ENCODE measurements around the gene ZNF57.
"Not testable (repeated sequence)": the region's sequence is repeated elsewhere in the genome, so short reads cannot be mapped to it uniquely, and the experiment has no call there.

The ZNF57 gene

GRCh38 chr19:2960120-2960519 lies 59.4 kb downstream of the ZNF57 start:
- Histone ChIP-seq H3K9me2 (replicated peaks; ENCODE audit: control insufficient read depth, low read length) (no peaks in the 10 kb centered on the region), H3K36me3 (ENCODE audit: control insufficient read depth, low read length) (no peaks in the 10 kb centered on the region), H3K4me2 (ENCODE audit: low read length) (no peak overlapping the region), H3K4me3 (ENCODE audit: low read length) (no peak overlapping the region), H3K4me1 (ENCODE audit: control insufficient read depth, low read length) (peaks cover 17% of the 10 kb centered on the region), H3K9me3 (ENCODE audit: control insufficient read depth, insufficient read depth, low read length) (no peaks in the 10 kb centered on the region), H3K79me2 (ENCODE audit: control insufficient read depth, low read length) (no peaks in the 10 kb centered on the region), H4K20me1 (ENCODE audit: control insufficient read depth, insufficient read depth, low read depth, low read length) (no peaks in the 10 kb centered on the region), H3F3A (ENCODE audit: control insufficient read depth, insufficient read depth) (peaks cover 6% of the 10 kb centered on the region), H3K27me3 (ENCODE audit: control insufficient read depth, low read length) (no peaks in the 10 kb centered on the region), H3K27ac (ENCODE audit: low read depth, low read length) (no peak overlapping the region)
- TF ChIP-seq CTCF (IDR thresholded peaks at IDR 0.05; ENCODE audit: low read depth, low read length, poor library complexity, severe bottlenecking) (no peak), EZH2phosphoT487 (IDR thresholded peaks at IDR 0.05; ENCODE audit: borderline replicate concordance, low read length) (no peak)

GRCh38 chr19:2962018-2962670 lies 61.4 kb downstream of the ZNF57 start:
- peaks cover 34% of the 10 kb centered on the region for H3K4me1 ChIP-seq (ENCODE audit: control insufficient read depth, low read length)
- no peaks in the 10 kb centered on the region for H3K36me3 ChIP-seq (ENCODE audit: control insufficient read depth, low read length)
- TF ChIP-seq CTCF (IDR thresholded peaks at IDR 0.05; ENCODE audit: low read depth, low read length, poor library complexity, severe bottlenecking) (peak; percentile 82), EZH2phosphoT487 (IDR thresholded peaks at IDR 0.05; ENCODE audit: borderline replicate concordance, low read length) (no peak)
- H3K79me2 ChIP-seq (ENCODE audit: control insufficient read depth, low read length): no peaks in the 10 kb centered on the region
- H3K4me3 ChIP-seq (ENCODE audit: low read length): peak overlapping the region; percentile 27
- H3K4me2 ChIP-seq (ENCODE audit: low read length): peak overlapping the region; percentile 38
- no peaks in the 10 kb centered on the region for H3K9me3 ChIP-seq (ENCODE audit: control insufficient read depth, insufficient read depth, low read length)
- peaks cover 12% of the 10 kb centered on the region for H3F3A ChIP-seq (ENCODE audit: control insufficient read depth, insufficient read depth)
- no peak overlapping the region for H3K27ac ChIP-seq (ENCODE audit: low read depth, low read length)
- no peaks in the 10 kb centered on the region for H4K20me1 ChIP-seq (ENCODE audit: control insufficient read depth, insufficient read depth, low read depth, low read length)
- H3K27me3 ChIP-seq (ENCODE audit: control insufficient read depth, low read length): no peaks in the 10 kb centered on the region
- no peaks in the 10 kb centered on the region for H3K9me2 ChIP-seq (replicated peaks; ENCODE audit: control insufficient read depth, low read length)

GRCh38 chr19:2963122-2963521 lies 62.4 kb downstream of the ZNF57 start:
- Histone ChIP-seq H3K9me3 (ENCODE audit: control insufficient read depth, insufficient read depth, low read length) (no peaks in the 10 kb centered on the region), H3K27ac (ENCODE audit: low read depth, low read length) (no peak overlapping the region), H3K4me3 (ENCODE audit: low read length) (no peak overlapping the region), H4K20me1 (ENCODE audit: control insufficient read depth, insufficient read depth, low read depth, low read length) (no peaks in the 10 kb centered on the region), H3K36me3 (ENCODE audit: control insufficient read depth, low read length) (no peaks in the 10 kb centered on the region), H3K27me3 (ENCODE audit: control insufficient read depth, low read length) (no peaks in the 10 kb centered on the region), H3K4me1 (ENCODE audit: control insufficient read depth, low read length) (peaks cover 44% of the 10 kb centered on the region), H3K79me2 (ENCODE audit: control insufficient read depth, low read length) (no peaks in the 10 kb centered on the region), H3K9me2 (replicated peaks; ENCODE audit: control insufficient read depth, low read length) (no peaks in the 10 kb centered on the region), H3F3A (ENCODE audit: control insufficient read depth, insufficient read depth) (peaks cover 15% of the 10 kb centered on the region), H3K4me2 (ENCODE audit: low read length) (no peak overlapping the region)
- TF ChIP-seq EZH2phosphoT487 (IDR thresholded peaks at IDR 0.05; ENCODE audit: borderline replicate concordance, low read length): no peak
- no peak for TF ChIP-seq CTCF (IDR thresholded peaks at IDR 0.05; ENCODE audit: low read depth, low read length, poor library complexity, severe bottlenecking)

GRCh38 chr19:2963631-2964030 lies 62.9 kb downstream of the ZNF57 start:
- not testable (repeated sequence) for H3K79me2 ChIP-seq (ENCODE audit: control insufficient read depth, low read length); H4K20me1 ChIP-seq (ENCODE audit: control insufficient read depth, insufficient read depth, low read depth, low read length); H3K4me3 ChIP-seq (ENCODE audit: low read length); H3K9me2 ChIP-seq (replicated peaks; ENCODE audit: control insufficient read depth, low read length); H3K4me2 ChIP-seq (ENCODE audit: low read length); H3K27me3 ChIP-seq (ENCODE audit: control insufficient read depth, low read length); H3K9me3 ChIP-seq (ENCODE audit: control insufficient read depth, insufficient read depth, low read length); H3K27ac ChIP-seq (ENCODE audit: low read depth, low read length); H3K36me3 ChIP-seq (ENCODE audit: control insufficient read depth, low read length)
- peaks cover 49% of the 10 kb centered on the region for H3K4me1 ChIP-seq (ENCODE audit: control insufficient read depth, low read length)
- peaks cover 16% of the 10 kb centered on the region for H3F3A ChIP-seq (ENCODE audit: control insufficient read depth, insufficient read depth)
